Fibroblast of skin of back (primary cell): ENCODE measurements around the gene OLIG1.

Source experiments
- DNase-seq: peaks from one replicate; pipeline ENCODE4 v3.0.0-alpha.2; 2013

Gene OLIG1

GRCh38 chr21:33105088-33105487 is 35.1 kb downstream of the OLIG1 start:
- no peak for DNase-seq

- DNase-seq, result no peak
Measured at GRCh38 chr21:33108228-33108627, 38.3 kb downstream of the OLIG1 start.

DNA sequence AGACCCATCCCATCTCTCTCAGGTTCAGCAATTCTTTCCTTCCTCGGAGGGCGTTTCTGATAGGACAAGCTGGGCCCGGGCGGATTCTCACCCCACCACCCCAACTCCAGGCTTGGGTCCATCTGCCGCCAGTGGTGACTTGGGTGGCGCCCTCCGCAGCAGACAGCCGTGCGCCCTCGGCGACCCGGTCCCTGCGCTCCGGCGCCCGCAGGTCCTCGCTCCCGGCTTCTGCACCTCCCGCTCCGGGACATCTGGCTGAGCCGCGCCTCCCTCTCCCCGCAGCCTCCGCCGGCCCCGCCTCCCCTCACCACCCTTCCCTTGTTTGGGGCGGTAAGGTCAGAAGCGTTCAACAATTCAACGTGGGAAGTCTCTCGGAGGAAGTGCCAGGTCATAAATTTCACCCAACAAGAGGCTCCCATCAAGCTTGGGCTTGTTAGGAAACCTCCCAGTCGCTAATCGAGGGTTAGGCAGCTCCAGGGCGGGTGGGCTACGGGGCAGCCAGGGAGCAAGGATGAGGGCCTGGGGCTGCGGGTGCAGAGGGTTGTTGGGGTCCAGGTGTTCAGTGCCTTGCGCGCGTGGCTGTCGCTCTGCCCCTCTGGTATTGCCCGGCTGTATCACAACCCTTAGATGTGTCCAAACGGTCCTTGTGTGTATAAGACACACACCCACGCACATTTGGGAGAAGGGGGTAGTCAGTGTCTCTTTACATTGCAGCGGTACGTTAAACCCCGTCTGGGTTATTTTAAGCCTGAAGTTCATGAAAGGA is 39.8 kb downstream of the OLIG1 start:
- no peak for DNase-seq

- no peak for DNase-seq
Measured at GRCh38 chr21:33110340-33110715, 40.4 kb downstream of the OLIG1 start.

DNA sequence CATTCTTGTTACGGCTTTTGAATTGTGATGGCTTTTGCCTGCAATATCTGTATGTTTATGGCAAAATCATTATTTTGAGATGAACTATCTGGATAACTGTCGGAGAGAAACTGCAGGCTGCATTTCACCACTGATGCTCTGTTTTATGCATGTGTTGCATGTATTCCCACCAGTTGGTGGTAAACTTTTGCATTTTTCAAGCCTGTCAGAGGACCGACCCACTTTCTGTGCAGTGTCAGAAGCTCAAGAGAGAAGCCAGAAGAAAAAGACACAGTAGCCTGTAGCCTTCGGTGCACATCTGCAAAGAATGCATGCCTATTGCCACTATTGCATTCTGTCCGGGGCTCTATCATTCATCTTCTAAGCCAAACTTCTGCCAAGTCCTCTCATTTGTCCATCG is 41.6 kb downstream of the OLIG1 start:
- DNase-seq, result no peak

DNA sequence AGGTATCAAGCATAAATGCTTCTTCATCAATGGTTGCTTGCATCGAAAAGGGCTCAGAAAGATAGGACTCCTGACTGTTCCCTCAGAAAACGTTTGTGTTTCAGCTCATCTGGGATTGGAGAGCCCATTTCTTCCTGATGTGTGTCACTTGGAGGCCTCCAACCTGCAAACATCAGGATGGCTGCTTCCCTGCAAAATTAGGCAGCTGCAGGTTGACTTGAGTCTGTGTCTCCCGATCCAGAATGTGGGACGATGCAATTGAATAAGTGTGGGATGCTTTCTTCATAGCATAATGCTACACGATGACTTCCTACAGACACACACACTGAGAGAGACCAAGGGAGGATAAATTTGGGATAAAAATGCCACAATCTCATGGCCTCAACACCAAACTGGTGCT is 42.2 kb downstream of the OLIG1 start:
- DNase-seq, result no peak

DNA sequence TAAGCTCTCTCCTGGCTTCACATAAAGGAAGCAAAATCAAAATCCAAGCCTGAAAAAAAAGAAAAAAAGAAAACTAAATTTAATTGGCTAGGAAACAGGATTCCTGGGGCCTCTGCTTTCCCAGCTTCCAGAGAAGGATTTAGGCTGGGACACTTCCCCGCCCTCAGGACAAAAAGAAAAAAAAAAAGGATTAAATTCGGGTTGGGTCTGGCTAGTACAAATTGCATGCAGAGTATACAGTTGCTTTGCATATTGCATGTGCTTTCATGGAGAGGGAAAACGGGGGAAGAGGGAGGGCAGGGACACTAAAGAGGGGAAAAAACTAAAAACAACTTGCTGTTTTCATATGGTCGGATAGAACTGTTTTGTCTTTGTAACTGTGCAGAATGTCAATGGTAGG is 42.7 kb downstream of the OLIG1 start:
- no peak for DNase-seq

DNA sequence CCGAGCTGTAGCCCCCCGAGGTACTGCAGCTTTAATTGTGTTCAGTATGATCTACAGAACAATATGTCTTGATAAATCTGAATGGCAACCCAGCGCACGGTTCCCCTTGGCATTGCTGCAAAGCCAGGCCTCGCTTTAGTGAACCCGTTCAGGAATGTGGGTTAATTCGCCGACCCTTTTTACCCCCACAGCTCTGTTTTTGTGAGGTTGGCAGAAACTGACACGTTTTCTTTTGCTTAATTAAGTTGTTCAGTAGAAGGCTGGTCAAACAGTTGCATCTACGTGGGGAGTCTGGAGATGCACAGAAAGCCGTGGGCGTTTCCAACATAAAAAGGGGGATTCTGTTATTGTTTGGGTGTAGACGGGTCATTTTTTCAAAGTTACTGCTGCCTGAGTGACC is 43.2 kb downstream of the OLIG1 start:
- DNase-seq, result no peak

GRCh38 chr21:33114276-33114675 is 44.3 kb downstream of the OLIG1 start:
- DNase-seq, result no peak

GRCh38 chr21:33115631-33116510 is 45.9 kb downstream of the OLIG1 start:
- DNase-seq, result no peak

DNA sequence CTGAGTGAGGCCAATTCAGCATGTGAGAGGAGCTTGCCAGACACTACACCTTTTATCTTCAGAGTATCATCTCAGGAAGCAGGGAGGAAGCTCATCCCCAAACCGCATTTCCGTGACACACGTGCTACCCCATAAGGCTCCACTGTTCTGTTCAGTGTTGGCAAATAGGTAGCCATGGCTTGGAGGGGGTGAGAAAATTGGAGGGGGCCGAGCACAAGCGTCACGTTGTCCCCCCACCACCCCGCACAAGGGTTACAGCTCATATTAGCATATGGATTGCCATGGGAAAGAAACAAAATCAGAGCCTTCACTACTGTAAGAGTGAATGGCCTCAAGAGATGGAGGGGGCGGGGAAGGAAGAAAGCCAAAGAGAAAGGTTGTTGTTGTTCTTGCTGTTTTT is 46.7 kb downstream of the OLIG1 start:
- DNase-seq, result no peak

GRCh38 chr21:33117101-33117888 is 47.4 kb downstream of the OLIG1 start:
- no peak for DNase-seq
